HS-5 (cell line): Measurements from ENCODE around the gene RAB11A.
A peak's percentile ranks its signal among the peaks of the same experiment; 100 is the strongest.

Experiments
- DNase-seq: peaks from one replicate; pipeline ENCODE4 v3.0.0-alpha.2; 2012; ENCODE audit warnings: low read depth

The RAB11A gene

DNA sequence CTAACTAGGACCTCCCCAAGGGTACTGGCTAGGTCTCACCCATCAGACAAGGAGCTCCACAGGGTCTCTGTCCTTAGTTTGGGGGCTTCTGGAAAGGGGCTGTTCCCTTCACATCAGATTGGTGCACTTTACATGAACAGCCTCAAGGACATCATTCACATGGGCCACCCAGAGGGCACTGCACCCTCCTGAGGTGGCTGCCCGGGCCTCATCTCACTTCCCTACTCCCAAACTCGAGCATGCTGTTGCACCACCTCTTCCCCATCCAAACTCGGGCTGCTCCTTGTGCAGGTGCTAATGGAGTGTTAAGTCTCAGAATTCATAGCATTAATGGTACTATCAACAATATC lies 48.1 kb downstream of the RAB11A start:
- no peak for DNase-seq

DNA sequence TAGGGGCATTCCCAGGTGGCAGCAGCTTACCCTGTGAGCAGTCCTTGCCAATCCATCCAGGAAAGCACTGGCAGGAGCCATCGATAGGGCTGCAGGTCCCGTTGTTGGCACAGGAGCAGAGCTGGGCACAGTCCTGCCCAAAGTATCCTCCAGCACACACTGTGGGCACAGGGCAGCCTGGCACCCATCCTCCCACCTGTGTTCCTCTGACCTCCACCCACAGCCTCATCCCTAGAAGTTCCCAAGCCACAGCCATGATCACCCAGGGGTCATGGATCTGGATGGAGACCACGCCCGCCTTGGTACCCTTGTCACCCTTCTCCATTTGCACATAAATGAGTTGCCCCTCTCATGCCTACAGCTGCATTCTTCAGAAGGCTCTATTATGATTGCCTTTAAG lies 48.6 kb downstream of the RAB11A start:
- no peak for DNase-seq

- no peak for DNase-seq
These were observed 49.1 kb downstream of the RAB11A start for GRCh38 chr15:65918357-65918920.

GRCh38 chr15:65918945-65919344 lies 49.7 kb downstream of the RAB11A start:
- DNase-seq = no peak

GRCh38 chr15:65919353-65919752 lies 50.1 kb downstream of the RAB11A start:
- DNase-seq = no peak

DNA sequence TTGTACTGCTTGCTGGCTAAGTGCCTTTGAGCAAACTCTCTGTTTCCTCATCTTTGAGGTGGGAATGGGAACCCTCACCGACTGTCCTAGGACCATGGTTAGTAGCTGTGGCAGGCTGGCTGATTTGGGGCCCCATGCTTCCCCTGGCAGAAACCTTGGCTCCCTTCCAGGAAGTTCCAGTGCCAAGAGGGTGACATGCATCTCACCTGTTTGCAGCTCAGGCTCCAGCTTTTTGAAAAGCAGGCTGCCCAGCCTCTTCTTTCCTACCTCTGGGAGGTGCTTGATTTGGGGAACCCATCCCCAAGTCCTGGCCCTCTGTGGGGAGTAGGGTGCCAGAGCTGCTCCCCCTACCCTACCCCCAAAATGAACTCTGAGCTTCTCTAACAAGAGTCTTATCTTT lies 50.8 kb downstream of the RAB11A start:
- no peak for DNase-seq

DNA sequence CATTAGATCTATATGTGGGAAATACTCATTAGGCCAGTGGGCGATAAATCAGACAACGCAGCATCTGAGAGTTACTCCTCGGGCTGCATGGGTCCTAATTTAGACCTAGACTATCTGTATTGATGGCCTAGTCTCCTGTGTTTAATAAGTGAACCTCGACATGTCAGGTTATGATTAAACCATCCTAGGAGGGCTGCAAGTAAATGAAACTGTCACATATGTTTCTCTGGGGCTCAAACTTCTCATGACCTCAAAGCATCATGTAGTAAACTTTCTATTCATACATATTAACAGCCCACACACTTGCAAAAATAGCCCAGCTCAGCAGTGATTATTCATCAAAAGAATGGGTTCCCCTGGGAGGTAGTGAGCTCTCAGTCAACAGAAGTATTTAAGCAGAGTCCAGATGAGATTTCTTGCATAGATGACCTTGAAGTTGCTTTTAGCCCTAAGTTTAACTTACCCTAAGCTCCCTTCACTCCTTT lies 51.6 kb downstream of the RAB11A start:
- no peak for DNase-seq

- DNase-seq = no peak
These were observed 52.5 kb downstream of the RAB11A start for GRCh38 chr15:65921780-65922179.

DNA sequence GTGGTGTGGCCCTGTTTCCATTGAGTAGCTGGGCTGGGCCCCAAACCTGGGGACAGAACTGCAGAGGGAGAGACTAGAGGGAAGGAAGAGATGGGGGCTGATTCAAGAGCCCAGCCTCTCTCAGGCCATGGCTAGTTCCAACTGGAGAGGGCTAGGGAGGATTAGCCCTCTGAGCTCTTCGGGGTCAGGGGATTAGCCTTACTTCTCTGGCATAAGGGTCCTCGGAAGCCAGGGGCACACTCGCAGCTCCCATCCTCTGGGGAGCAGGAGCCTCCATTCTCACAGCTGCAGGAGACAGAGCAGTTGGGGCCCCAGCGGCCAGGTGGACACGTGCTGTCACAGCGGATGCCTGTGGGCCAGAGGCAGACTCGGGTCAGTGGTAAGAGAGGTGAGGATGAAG lies 53.3 kb downstream of the RAB11A start:
- no peak for DNase-seq

GRCh38 chr15:65923264-65923663 lies 54.0 kb downstream of the RAB11A start:
- DNase-seq = no peak

DNA sequence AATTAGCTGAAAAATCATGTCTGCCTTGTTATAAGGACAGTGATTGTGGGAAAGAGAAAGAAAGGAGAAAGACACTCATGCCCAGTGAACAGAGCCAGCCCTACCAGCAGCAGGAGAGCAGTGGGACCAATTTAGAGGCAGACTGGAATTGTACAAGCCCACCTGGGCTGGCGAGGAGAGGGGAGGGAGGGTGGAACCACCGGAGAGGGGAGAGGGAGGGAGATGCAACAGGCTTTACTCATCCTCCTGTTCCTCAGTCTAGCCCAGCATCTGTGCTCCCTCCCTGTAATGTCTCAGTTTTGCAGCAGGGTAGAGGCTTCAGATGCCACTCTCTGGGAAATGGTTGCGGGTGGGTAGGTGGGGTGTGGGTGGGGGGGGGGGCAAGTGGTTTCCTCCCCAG lies 54.7 kb downstream of the RAB11A start:
- no peak for DNase-seq

DNA sequence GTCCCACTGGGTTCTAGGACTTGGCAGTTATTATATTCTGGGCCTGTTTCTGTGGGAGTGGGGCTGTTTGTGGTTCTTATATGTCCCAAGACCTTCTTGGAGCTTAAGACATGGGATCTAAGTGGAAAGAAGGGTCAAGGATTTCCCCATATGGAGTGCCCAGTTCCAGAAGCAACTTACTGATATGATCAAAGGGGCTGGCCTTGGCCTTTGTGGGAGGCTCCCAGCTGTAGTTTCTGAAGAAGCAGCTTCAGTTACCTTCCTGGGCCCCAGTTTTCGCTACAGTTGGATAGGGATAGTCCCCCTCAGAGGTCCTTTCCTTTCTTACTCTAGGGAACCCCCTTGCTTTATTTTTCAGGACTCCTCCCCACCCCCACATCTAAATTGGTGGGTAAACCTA lies 56.0 kb downstream of the RAB11A start:
- no peak for DNase-seq

DNA sequence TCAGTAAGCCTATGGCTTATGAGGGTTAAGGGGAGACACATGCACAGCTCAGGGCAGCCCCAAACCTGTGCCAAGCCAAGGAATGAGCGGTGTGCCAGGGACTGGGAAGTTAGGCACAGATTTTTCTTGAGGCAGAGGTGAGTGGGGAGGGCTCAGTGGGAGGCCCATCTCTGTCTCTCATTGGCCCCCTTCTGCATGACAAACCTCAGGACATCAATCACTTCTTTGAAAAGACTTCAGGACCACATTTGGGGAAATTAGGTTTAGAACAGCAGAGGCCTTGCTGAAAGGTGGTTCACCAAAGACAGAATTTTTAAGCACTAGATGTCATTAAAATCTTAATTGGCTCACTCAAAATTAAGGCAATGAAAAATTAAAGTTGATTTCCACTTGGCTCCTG lies 57.2 kb downstream of the RAB11A start:
- DNase-seq = no peak

- no peak for DNase-seq
These were observed 57.6 kb downstream of the RAB11A start for GRCh38 chr15:65926899-65927298.

DNA sequence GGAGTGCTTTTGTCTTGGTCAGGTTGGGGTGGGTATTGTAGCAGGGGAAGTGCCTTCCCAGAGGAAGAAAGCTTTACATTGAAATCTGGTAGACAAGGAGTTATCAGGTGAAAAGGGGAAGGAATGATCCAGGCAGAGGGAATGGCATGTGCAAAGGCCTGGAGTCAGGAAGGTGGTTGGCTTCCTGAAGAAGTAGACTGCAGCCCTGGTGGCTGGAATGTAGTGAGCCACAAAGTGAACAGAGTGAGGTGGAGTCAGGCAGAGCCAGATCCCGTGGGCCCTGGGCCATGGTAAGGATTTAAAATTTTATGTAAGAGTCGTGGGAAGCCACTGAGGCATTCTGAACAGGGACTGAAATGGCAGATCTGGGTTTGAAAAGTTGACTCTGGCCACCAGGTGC lies 58.3 kb downstream of the RAB11A start:
- DNase-seq = no peak

GRCh38 chr15:65929573-65929972 lies 60.3 kb downstream of the RAB11A start:
- no peak for DNase-seq

GRCh38 chr15:65930134-65930533 lies 60.8 kb downstream of the RAB11A start:
- DNase-seq = no peak

GRCh38 chr15:65931221-65931620 lies 61.9 kb downstream of the RAB11A start:
- no peak for DNase-seq

GRCh38 chr15:65935391-65935790 lies 66.1 kb downstream of the RAB11A start:
- DNase-seq = no peak

GRCh38 chr15:65936282-65936681 lies 67.0 kb downstream of the RAB11A start:
- DNase-seq = no peak

DNA sequence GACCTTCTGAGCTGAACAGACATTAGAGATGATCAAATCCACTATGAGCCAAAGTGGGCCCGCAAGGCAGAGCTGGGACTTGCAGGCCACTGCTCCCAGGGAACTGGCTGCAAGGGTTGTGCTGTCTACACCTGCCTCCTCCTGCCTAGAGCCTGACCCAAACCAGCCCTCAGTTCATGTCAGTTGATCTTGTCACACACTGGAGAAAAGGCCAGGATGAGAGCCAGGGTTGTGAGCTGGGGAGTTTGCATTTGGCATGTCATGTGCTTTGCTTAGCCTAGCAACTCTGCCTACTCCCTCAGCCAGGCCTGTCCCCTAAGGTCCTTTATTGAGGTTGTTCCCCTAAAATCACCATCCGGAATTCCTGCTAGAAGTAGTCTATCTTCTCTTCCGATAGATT lies 67.8 kb downstream of the RAB11A start:
- DNase-seq = no peak

- no peak for DNase-seq
These were observed 68.2 kb downstream of the RAB11A start for GRCh38 chr15:65937476-65937875.

DNA sequence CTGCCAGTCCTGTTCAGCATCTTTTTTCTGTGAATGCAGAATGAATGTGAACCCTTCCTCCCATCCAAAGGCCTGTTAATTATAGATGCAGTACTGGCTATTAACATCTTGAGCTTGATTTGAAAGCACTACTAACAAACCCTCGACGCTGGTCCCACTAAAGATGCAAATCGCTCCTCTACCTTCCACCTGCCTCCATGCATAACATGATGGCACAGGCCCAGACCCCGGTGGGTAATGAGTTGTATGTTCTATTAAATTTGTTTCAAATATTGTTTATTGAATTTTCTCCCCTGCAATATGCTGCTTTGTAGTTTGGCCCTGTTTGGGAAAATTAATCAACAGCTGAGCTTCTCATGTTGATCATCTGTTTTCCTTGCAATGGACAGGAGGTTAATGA lies 69.3 kb downstream of the RAB11A start:
- DNase-seq = no peak

GRCh38 chr15:65939901-65940617 lies 70.8 kb downstream of the RAB11A start:
- DNase-seq = peak; percentile 88
